ENCODE data around the gene VWF.

Gene VWF

GRCh38 chr12:6059860-6060565 is 64.5 kb downstream of the VWF start:
- Mint-ChIP-seq H3K4me1 (peaks cover 38% of the 10 kb centered on the region), H3K36me3 (ENCODE audit: low read depth) (no peaks in the 10 kb centered on the region), H3K27me3 (ENCODE audit: low read depth, poor library complexity) (peaks cover 28% of the 10 kb centered on the region), H3K27ac (no peak overlapping the region), H3K9me3 (no peaks in the 10 kb centered on the region), H3K4me3 (no peak overlapping the region)
- TF ChIP-seq CTCF (IDR thresholded peaks at IDR 0.05), result no peak
- no peak for DNase-seq

DNA sequence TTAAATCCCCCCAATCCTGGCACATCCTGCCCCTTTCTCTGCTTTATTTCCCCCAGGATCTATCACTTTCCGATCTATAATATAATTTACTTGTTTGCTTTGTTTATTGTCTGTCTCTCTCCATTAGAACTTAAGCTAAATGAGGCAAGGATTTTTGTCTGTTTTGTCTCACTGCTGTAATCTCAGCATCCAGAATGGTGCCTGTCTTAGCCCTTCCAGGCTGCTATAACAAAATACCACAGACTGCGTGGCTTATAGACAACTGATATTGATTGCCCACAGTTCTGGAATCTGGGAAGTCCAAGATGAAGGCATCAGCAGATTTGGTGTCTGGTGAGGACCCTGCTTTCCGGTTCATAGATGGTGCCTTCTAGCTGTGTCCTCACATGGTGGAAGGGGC is 65.2 kb downstream of the VWF start:
- no peak overlapping the region for H3K27ac Mint-ChIP-seq
- peaks cover 32% of the 10 kb centered on the region for H3K27me3 Mint-ChIP-seq (ENCODE audit: low read depth, poor library complexity)
- H3K4me1 Mint-ChIP-seq, result peaks cover 38% of the 10 kb centered on the region
- DNase-seq, result no peak
- H3K9me3 Mint-ChIP-seq, result no peaks in the 10 kb centered on the region
- H3K36me3 Mint-ChIP-seq (ENCODE audit: low read depth), result no peaks in the 10 kb centered on the region
- no peak for TF ChIP-seq CTCF (IDR thresholded peaks at IDR 0.05)
- no peak overlapping the region for H3K4me3 Mint-ChIP-seq

DNA sequence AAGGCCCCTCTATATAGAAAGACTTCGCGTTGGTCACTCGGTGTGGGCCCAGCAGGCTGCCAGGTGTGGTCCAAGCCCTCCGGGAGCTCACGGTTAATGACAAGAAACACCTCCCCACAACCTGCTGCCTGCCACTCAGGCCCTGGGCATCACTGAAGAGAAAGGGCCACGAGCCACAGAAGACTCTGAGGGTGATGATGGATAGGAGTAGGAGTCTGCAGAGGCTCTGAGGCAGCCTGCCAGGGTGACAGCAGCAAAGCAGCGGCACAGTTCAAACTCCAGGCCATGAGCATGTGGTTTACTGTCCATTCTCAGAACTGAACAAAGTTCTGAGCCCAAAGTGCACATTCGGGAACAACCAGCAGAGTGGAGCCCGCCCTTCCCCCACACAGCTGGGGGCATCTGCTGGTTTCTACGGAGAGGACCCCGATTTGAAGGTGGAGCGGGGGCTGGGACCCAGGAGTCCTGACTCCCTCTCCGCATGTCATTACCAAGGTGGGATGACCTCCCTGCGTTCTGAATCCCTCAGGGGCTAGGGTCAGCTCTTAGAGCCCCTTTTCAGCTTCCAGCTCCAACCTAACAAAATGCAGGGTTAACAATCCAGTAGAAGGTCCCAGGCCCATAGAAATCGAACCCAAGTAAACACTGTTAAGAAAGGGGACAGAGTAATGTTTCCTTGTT is 65.8 kb downstream of the VWF start:
- TF ChIP-seq CTCF (IDR thresholded peaks at IDR 0.05), result no peak
- Mint-ChIP-seq H3K4me1 (peaks cover 38% of the 10 kb centered on the region), H3K36me3 (ENCODE audit: low read depth) (no peaks in the 10 kb centered on the region), H3K9me3 (no peaks in the 10 kb centered on the region), H3K4me3 (no peak overlapping the region), H3K27me3 (ENCODE audit: low read depth, poor library complexity) (peaks cover 36% of the 10 kb centered on the region), H3K27ac (no peak overlapping the region)
- DNase-seq, result no peak

DNA sequence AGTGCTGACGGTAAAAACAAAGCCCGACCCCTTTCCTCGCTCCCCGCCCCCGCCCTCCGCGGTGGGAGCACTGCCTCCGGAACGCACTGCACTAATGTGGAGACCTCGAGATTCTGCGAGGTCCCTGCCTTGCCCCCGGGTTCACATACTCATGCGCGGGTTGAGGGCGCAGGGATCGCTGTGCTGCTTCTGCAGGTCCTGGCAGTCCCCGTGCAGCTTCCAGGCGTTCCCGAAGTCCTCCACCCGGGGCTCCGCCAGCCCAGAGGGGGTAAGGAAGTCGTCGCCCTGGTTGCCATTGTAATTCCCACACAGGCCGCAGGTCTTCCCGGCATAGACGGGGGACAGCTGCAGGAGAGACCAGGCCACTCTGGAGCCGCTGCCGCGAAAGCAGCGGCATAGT is 66.8 kb downstream of the VWF start:
- H3K36me3 Mint-ChIP-seq (ENCODE audit: low read depth), result no peaks in the 10 kb centered on the region
- H3K27ac Mint-ChIP-seq, result no peak overlapping the region
- H3K4me1 Mint-ChIP-seq, result peaks cover 38% of the 10 kb centered on the region
- DNase-seq, result peak; percentile 62
- H3K27me3 Mint-ChIP-seq (ENCODE audit: low read depth, poor library complexity), result peaks cover 37% of the 10 kb centered on the region
- H3K4me3 Mint-ChIP-seq, result peak overlapping the region; percentile 63
- no peaks in the 10 kb centered on the region for H3K9me3 Mint-ChIP-seq
- TF ChIP-seq CTCF (IDR thresholded peaks at IDR 0.05), result peak; percentile 43

DNA sequence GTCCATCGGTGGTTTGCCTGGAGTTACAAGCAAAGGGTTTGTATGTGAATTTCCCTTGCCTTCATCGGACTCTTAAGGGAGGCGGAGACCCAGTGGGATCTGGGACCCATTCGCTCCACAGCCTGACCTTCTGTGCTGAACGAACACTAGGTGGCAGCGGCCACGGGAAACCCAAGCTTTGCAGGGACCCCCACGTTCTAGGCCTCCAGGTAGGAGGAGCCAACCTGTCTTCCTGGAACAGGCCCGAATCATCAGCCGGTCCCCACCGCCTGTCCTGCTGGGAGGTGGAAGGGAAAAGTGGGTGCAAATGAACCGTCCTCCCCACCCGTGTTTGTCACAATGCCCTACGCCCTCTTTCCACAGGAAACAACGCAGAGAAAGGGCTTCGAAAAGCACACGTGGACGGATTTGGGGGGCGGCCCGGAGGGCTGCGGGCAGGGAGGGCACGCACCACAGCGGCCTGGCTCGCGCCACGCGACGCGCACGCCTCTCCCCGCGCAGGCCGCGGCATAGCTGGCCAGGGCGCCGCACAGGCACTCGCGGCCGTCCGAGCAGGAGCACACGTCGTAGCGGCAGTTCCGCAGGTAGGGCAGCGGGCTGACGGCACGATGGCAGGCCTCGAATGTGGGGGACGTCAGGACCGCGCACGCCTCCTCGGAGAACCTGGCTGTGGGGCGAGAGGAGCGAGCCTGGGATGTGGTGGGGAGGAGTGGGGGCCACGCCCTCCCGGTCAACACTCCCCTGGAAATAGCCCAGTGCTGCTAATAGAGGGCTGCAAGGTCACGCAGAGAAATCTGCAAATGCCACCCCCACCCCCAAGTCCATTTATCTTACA is 67.8 kb downstream of the VWF start:
- Mint-ChIP-seq H3K4me3 (peak overlapping the region; percentile 63), H3K9me3 (no peaks in the 10 kb centered on the region), H3K27me3 (ENCODE audit: low read depth, poor library complexity) (peaks cover 37% of the 10 kb centered on the region), H3K36me3 (ENCODE audit: low read depth) (no peaks in the 10 kb centered on the region), H3K4me1 (peaks cover 38% of the 10 kb centered on the region), H3K27ac (no peak overlapping the region)
- TF ChIP-seq CTCF (IDR thresholded peaks at IDR 0.05), result no peak
- DNase-seq, result peak; percentile 40

Data from nephron progenitor cell (in vitro differentiated cells).